HG03060 (cell line): ENCODE measurements around the gene PSMD2.
"Not testable (repeated sequence)": the region's sequence is repeated elsewhere in the genome, so short reads cannot be mapped to it uniquely, and the experiment has no call there.

Experiments used
- ATAC-seq: cut with Tn5 transposase; IDR thresholded peaks from one replicate; pipeline ENCODE4 v1.9.1; 2021; ENCODE audit warnings: low read depth, moderate number of reproducible peaks; ENCODE audit not compliant: unreplicated experiment

The PSMD2 gene

GRCh38 chr3:184337981-184338380 is 38.9 kb downstream of the PSMD2 start:
- no peak for ATAC-seq

- ATAC-seq = no peak
Observed at GRCh38 chr3:184338511-184338945, 39.5 kb downstream of the PSMD2 start.

- ATAC-seq = no peak
Observed at GRCh38 chr3:184339001-184339400, 40.0 kb downstream of the PSMD2 start.

GRCh38 chr3:184339451-184340135 is 40.6 kb downstream of the PSMD2 start:
- not testable (repeated sequence) for ATAC-seq

GRCh38 chr3:184341925-184342324 is 42.9 kb downstream of the PSMD2 start:
- ATAC-seq = no peak

- no peak for ATAC-seq
Observed at GRCh38 chr3:184343200-184343876, 44.3 kb downstream of the PSMD2 start.

- no peak for ATAC-seq
Observed at GRCh38 chr3:184344579-184345316, 45.7 kb downstream of the PSMD2 start.

- ATAC-seq = no peak
Observed at GRCh38 chr3:184345317-184346144, 46.5 kb downstream of the PSMD2 start.

- no peak for ATAC-seq
Observed at GRCh38 chr3:184346480-184347190, 47.6 kb downstream of the PSMD2 start.

- ATAC-seq = no peak
Observed at GRCh38 chr3:184347321-184348056, 48.4 kb downstream of the PSMD2 start.

- ATAC-seq = no peak
Observed at GRCh38 chr3:184348057-184348382, 49.0 kb downstream of the PSMD2 start.

GRCh38 chr3:184349563-184350470 is 50.8 kb downstream of the PSMD2 start:
- ATAC-seq = no peak

- ATAC-seq = no peak
Observed at GRCh38 chr3:184350618-184351017, 51.6 kb downstream of the PSMD2 start.

- no peak for ATAC-seq
Observed at GRCh38 chr3:184351511-184352148, 52.6 kb downstream of the PSMD2 start.

- ATAC-seq = no peak
Observed at GRCh38 chr3:184352149-184352785, 53.2 kb downstream of the PSMD2 start.

- ATAC-seq = no peak
Observed at GRCh38 chr3:184352897-184353545, 54.0 kb downstream of the PSMD2 start.

- no peak for ATAC-seq
Observed at GRCh38 chr3:184353546-184353941, 54.5 kb downstream of the PSMD2 start.
